RWPE1 (cell line): ENCODE results near the gene NLGN1.

ENCODE experiments used
- CTCF ChIA-PET: fragments of 350-600 bp; sonication (Branson Sonifier 250); formaldehyde crosslinking; extraction: SDS; loops from one replicate; lab custom pipeline; 2021; lab: Yijun Ruan, JAX
- POLR2A ChIA-PET: fragments of 400-600 bp; formaldehyde crosslinking; extraction: SDS; loops from one replicate; lab custom pipeline; 2020; ENCODE audit warnings: antibody characterized with exemption; ENCODE audit not compliant: low non-redundant PET; lab: Yijun Ruan, JAX
- DNase-seq: peaks from one replicate; pipeline ENCODE4 v3.0.0; 2012; ENCODE audit warnings: low spot score
- H3K27ac ChIP-seq: fragments of 450-650 bp; 2 replicates; pipeline ENCODE4 v1.5.1; 2017
- TF ChIP-seq, protein P1 (sequence below): fragments of 450-650 bp; conservative IDR thresholded peaks from 2 replicates; pipeline ENCODE4 v1.5.1; 2017; ENCODE audit warnings: low read depth, mild to moderate bottlenecking

NLGN1 gene

DNA sequence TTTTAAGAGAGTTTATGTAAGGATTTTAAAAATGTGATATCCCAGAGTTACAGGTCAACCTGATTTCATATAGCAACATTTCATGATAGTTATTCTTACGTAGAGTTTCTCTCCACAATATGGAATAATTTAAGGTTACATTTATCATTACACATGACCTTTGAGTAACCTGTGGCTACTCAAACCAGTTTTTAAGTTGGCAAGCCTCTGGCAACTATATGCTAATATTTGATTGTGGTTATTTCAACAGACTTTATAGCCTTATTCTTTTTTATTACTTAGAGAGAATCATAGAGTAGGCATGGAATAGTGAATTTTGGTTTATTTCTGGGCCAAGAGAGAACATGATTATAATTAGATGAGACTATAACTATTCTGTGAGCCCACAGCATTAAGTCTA is 504.9 kb downstream of the NLGN1 start:
- DNase-seq, result no peak
- ChIA-PET POLR2A (no interaction called here), CTCF (no interaction called here)
- TF ChIP-seq, protein P1, sequence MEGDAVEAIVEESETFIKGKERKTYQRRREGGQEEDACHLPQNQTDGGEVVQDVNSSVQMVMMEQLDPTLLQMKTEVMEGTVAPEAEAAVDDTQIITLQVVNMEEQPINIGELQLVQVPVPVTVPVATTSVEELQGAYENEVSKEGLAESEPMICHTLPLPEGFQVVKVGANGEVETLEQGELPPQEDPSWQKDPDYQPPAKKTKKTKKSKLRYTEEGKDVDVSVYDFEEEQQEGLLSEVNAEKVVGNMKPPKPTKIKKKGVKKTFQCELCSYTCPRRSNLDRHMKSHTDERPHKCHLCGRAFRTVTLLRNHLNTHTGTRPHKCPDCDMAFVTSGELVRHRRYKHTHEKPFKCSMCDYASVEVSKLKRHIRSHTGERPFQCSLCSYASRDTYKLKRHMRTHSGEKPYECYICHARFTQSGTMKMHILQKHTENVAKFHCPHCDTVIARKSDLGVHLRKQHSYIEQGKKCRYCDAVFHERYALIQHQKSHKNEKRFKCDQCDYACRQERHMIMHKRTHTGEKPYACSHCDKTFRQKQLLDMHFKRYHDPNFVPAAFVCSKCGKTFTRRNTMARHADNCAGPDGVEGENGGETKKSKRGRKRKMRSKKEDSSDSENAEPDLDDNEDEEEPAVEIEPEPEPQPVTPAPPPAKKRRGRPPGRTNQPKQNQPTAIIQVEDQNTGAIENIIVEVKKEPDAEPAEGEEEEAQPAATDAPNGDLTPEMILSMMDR, result no peak
- H3K27ac ChIP-seq, result no peak overlapping the region

GRCh38 chr3:173902871-173903270 is 505.3 kb downstream of the NLGN1 start:
- no peak for DNase-seq
- TF ChIP-seq, protein P1, result no peak
- no peak overlapping the region for H3K27ac ChIP-seq
- CTCF ChIA-PET, result no interaction called here
- POLR2A ChIA-PET, result no interaction called here

DNA sequence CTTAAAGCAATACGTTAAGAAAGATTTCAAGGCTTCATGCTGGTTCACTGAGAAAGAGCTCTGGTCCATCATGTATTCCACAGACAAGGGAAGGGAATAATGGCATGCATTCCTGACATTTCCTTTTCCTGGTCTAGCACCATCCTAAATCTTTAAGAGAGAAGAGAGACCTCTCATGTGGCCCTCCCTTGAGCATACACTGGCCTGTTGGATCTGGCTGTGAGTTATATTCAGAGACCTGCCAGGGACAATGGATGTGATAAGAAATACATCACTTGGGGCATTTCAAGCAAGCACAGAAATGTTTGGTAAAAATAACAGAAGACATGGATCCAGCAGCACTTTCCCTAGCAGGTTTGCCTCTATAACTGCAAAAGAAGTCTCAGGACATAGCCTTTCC is 507.8 kb downstream of the NLGN1 start:
- ChIA-PET POLR2A (no interaction called here), CTCF (interaction anchor here (0.6 kb wide), 1 partner anchor 15 kb away, joined by 3 read pairs; no protein-coding TSS in a partner anchor)
- H3K27ac ChIP-seq, result no peak overlapping the region
- DNase-seq, result no peak
- TF ChIP-seq, protein P1, result no peak

GRCh38 chr3:173911446-173911845 is 513.9 kb downstream of the NLGN1 start:
- CTCF ChIA-PET, result no interaction called here
- TF ChIP-seq, protein P1, result no peak
- POLR2A ChIA-PET, result no interaction called here
- no peak overlapping the region for H3K27ac ChIP-seq
- no peak for DNase-seq

GRCh38 chr3:173912126-173912525 is 514.6 kb downstream of the NLGN1 start:
- POLR2A ChIA-PET, result no interaction called here
- no peak for DNase-seq
- CTCF ChIA-PET, result no interaction called here
- TF ChIP-seq, protein P1, result no peak
- no peak overlapping the region for H3K27ac ChIP-seq

DNA sequence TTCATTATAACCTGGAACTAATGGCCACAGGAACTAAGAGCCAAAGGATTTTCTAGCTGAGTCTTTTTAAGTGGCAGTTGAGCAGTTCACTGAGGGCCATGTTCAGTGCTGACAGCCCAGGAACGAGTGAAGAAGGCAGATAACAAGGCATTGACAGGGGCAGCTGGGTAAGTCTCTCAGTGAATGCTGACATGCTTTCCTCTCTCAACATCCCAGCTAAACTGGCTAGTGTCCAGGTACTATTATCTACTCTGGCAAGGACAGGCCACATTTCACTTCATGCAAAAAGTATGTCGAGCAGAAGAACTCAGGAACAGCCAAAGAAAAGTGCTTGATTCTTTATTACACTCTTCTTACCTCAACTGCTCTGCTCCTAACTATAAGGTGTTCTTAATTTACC is 515.9 kb downstream of the NLGN1 start:
- ChIA-PET CTCF (no interaction called here), POLR2A (no interaction called here)
- H3K27ac ChIP-seq, result no peak overlapping the region
- TF ChIP-seq, protein P1, result no peak
- DNase-seq, result no peak
